ENCODE data around the gene CBX5. TPM values are rescaled to one million over a fixed set of nuclear protein-coding genes. Genes with fewer than 3 reads are reported as not detected.
"Not testable (repeated sequence)": the region's sequence is repeated elsewhere in the genome, so short reads cannot be mapped to it uniquely, and the experiment has no call there.

CBX5 gene
- 64.8 and 65.8 TPM in 2 replicates for polyA plus RNA-seq (2014; cell fraction: cytosol; rRNA removed)
- polyA plus RNA-seq (2014; cell fraction: nucleus; rRNA removed), result 27.8 and 50.7 TPM in 2 replicates

DNA sequence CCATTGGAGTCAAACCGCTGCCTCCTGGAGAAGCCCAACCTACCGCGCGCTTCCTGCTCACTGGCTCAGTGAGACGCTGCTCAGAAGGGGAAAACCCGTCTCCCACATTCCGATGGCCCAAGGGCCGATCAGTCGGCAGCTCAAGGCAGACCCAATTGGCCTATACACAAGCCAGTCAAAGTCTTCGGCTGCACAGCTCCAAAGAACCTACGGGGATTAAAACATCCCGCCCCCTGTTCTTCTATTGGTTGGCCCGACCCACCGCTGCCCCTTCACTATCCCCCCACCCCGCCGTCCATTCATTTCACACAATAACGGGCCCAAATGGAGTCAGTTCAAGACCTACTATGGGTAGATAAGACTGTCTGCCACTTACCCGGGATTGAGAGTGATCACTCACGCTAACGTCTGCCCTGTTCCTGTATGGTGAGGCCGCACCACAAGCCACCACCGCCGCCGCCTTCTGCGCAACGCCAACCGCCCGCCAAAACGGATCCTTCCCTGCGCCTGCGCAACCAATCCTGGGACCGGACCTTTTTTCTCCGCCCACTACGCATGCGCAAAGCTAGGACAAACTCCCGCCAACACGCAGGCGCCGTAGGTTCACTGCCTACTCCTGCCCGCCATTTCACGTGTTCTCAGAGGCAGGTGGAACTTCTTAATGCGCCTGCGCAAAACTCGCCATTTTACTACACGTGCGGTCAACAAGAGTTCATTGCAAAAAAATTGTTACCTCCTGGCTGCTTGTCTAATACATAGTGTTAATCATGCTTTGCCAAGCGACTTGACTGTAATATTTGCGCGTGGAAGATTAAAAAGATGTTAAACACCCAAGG is at the start of gene CBX5:
CBX5 (minus strand) TSS at position 491 of the 836 bp plus-strand sequence. CDS start 22,472 bp downstream, outside the sequence.
- DNase-seq (ENCODE audit: low spot score), result peak; percentile 100

DNA sequence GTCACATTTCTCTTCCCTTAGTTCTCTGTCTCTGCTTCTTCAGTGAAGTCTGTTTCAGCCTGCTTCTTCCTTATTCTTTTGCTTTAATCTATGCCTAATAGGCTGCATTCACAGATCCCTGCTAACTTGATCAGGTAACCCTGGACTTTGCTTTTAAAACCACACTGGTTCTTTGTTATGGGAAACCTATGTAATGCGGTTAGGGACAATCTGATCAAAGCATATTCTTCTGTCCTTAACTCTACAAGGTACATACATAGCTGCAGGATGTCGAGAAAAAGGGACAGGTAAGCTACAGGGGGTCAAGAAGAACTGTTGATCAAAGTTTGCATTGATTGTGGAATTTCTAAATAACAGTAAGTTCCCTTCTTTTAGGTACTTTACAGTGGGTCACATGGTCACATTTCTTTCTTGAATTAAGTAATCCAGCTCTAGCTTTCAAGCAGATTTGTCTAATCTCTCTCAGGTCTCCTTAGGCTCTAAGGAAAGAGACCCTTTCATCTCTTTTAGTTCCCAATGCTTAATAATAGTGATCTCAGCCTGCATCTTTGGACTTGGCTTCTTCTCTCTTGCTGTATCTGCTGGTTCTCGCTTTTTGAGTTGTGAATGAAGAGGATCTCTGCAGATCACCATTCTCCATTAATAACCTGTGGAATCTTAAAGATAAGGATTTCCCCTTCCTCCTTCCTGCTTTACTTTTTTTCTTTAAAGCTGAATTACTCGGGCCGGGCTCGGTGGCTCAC is 48.8 kb upstream of the CBX5 start:
- no peak for DNase-seq (ENCODE audit: low spot score)

DNA sequence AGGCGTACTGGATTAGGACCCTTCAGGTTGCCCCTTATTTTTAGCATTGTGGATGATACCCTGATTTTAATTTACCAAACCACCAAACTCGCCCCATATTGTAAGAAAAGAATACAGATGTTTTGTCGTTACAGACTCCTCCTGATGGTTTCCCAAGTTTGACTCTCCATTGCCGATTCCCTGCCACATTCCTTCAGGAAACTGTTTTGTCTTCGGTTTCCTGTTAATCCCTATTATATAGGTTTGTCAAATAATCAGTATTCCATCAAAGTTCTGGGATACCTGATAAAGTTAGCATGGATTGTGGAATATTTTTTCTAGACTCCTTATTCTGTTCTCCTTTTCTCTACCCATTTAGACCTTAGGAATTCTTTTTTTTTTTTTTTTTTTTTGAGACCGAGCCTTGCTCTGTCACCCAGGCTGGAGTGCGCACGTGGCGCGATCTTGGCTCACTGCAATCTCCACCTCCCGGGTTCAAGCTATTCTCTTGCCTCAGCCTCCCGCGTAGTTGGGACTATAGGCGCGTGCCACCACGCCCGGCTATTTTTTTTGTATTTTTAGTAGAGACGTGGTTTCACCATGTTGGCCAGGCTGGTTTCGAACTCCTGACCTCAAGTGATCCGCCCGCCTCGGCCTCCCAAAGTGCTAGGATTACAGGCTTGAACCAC is 45.7 kb upstream of the CBX5 start:
- not testable (repeated sequence) for DNase-seq (ENCODE audit: low spot score)

- peak; percentile 100 for DNase-seq (ENCODE audit: low spot score)
Measured at GRCh38 chr12:54324617-54325441, 44.9 kb upstream of the CBX5 start, which contains the start of gene COPZ1. TSS of gene COPZ1 (plus strand) at chr12:54325131. CDS start at chr12:54325164, 33 bp downstream.

DNA sequence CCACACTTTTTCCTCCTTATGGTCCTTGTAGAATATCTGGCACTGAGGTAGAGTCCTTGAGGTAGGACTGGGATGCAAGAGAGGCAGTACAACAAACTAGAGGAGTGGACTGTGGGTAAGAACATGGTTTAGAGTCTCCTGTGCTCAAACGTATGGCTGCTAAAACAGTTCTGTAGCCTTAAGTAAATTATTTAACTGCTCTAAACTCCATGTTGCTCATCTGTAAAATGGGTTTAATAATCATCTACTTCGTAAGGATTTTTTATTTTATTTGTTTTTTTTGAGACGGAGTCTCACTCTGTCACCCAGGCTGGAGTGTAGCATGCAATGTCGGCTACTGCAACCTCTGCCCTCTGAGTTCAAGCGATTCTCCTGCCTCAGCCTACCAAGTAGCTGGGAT is 41.4 kb upstream of the CBX5 start:
- no peak for DNase-seq (ENCODE audit: low spot score)

DNA sequence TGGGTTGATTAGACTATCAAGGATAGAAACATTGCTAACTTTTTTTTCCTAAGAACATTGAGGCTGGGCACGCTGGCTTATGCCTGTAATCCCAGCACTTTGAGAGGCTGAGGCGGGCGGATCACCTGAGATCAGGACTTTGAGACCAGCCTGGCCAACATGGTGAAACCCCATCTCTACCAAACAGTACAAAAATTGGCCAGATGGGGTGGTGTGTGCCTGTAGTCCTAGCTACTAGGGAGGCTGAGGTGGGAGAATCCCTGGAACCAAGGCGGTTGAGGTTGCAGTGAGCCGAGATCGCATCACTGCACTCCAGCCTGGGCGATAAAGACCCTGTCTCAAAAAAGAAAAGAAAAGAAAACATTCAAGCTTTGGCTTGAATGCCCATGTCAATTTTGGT is 32.4 kb upstream of the CBX5 start:
- not testable (repeated sequence) for DNase-seq (ENCODE audit: low spot score)

- DNase-seq (ENCODE audit: low spot score), result no peak
Measured at GRCh38 chr12:54311051-54311450, 31.1 kb upstream of the CBX5 start.

- DNase-seq (ENCODE audit: low spot score), result no peak
Measured at GRCh38 chr12:54306925-54307741, 27.2 kb upstream of the CBX5 start.

- no peak for DNase-seq (ENCODE audit: low spot score)
Measured at GRCh38 chr12:54304187-54304810, 24.4 kb upstream of the CBX5 start.

DNA sequence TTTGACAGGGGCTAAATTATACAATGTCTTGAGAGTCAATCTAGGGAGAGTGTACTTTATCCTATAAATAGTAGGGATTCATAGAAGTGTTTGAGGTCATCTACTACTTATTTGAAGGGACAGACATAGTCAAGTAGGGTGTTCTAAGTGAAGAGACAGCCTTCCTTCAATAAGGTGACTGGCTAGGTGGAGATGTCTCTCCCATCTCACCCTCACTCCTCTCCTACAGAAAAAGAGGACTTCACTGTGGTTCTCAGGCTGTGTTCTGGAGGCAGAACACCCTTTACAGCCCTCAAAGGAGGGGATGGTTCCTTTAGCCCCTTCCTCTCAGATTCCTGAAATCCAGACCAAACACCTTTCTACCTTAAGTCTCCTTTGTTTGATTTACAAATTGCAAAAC is 23.7 kb upstream of the CBX5 start:
- DNase-seq (ENCODE audit: low spot score), result no peak

DNA sequence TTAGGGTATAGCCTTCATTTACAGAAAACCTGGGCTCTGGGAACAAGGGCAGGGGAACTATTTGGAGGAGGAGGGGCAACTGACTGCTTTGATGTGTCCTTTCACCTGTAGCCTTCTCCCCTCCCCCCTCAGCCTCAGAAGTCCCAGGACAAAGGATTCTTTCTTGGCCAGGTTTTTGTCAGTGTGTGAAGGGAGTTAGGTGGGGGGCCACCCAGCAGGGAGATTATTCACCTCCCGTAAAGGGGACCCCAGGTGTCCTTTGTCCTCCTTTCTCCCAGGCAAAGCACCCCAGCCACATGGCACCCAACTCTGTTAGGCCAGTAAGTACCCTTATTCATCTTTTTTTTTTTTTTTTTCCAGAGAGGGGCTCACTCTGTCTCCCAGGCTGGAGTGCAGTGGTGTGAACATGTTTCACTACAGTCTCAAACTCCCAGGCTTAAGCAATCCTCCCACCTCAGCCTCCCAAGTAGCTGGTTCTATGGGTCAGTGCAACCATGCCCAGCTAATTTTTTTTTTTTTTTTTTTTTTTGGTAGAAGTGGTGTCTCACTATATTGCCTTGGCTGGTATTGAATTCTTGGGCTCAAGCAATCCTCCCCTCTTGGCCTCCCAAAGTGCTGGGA is 21.6 kb upstream of the CBX5 start:
- DNase-seq (ENCODE audit: low spot score), result no peak

- peak; percentile 75 for DNase-seq (ENCODE audit: low spot score)
Measured at GRCh38 chr12:54300732-54301427, 21.0 kb upstream of the CBX5 start, which contains the start of gene NFE2. TSS of gene NFE2 (minus strand) at chr12:54301015. CDS start at chr12:54295248, 5,767 bp downstream.

- no peak for DNase-seq (ENCODE audit: low spot score)
Measured at GRCh38 chr12:54300225-54300731, 20.4 kb upstream of the CBX5 start.

DNA sequence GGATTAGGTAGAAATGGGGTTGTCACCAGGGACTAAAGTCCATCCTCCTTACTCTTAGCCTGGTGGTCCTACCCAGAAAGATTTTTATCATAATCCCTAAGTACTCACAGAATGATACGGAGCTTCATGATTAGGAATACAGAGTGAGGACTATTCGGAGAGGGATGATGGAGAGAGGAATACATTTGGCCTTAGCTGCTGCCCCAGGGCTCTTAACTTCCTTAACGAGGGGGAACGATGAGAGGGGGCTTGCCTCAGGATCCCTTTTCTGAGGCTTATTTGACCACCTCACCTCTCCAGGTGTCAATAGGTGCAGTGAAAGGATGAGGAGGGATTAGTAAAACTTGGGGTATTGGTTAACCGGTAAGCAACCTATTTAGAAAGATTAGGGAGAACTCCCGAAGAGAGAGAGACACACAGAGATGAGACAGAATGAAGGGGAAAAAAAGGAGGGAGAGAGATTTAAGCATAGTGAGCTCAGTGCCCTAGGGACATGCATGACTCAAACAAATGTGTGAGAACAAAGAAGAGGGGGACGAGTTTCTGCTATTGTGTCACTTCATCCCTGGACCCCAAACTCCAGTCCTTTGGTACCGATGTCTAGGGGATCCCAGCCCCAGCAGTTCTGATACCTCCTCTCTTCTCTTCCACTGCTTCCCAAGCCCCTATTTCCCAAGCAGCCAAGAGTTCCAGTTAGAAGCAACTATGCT is 19.7 kb upstream of the CBX5 start:
- no peak for DNase-seq (ENCODE audit: low spot score)

DNA sequence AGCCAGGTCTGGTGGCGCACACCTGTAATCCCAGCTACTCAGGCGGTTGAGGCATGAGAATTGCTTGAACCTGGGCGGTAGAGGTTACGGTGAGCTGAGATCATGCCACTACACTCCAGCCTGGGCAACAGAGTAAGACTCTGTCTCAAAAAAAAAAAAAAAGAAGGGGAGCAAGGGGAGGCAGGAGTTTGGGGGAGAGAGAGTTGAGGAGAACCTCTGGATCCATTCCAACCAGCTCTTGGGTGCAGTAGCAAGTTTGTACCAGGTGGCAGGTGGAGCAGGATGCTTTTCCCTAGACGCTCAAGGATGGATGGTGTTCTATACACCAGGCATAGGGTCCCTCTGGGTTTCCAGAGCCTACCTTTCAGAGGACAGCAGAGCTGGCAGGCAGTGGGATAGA is 19.0 kb upstream of the CBX5 start:
- no peak for DNase-seq (ENCODE audit: low spot score)

GRCh38 chr12:54296393-54297099 is 16.6 kb upstream of the CBX5 start:
- DNase-seq (ENCODE audit: low spot score), result no peak
